ENCODE measurements around the gene CCDC142. TPM values are rescaled to one million over a fixed set of nuclear protein-coding genes. Genes with fewer than 3 reads are reported as not detected.

CCDC142 gene
- polyA plus RNA-seq, 1 donor from 2014 or later = 21.6 TPM

- no peak overlapping the region for H3K27ac ChIP-seq (ENCODE audit: low read length)
- no peak overlapping the region for H3K4me2 ChIP-seq (ENCODE audit: low read length)
- H3K27me3 ChIP-seq (ENCODE audit: insufficient read depth, low read depth, low read length) = no peaks in the 10 kb centered on the region
- H3F3A ChIP-seq (ENCODE audit: insufficient read depth, low read length, poor library complexity, severe bottlenecking) = no peaks in the 10 kb centered on the region
- H3K9me3 ChIP-seq (ENCODE audit: low read length) = no peaks in the 10 kb centered on the region
- no peaks in the 10 kb centered on the region for H3K9me2 ChIP-seq (ENCODE audit: insufficient read depth, low read length)
- H4K20me1 ChIP-seq (ENCODE audit: insufficient read depth) = no peaks in the 10 kb centered on the region
- no peak overlapping the region for H2AFZ ChIP-seq (ENCODE audit: low read depth, low read length)
- no peak for TF ChIP-seq REST (IDR thresholded peaks at IDR 0.05; ENCODE audit: borderline replicate concordance)
- H3K9ac ChIP-seq (ENCODE audit: low read length) = no peak overlapping the region
- peaks cover 14% of the 10 kb centered on the region for H3K79me2 ChIP-seq (replicated peaks; ENCODE audit: insufficient read depth, low read length)
- no peaks in the 10 kb centered on the region for H3K36me3 ChIP-seq (ENCODE audit: insufficient read depth, low read length)
- no peak overlapping the region for H3K4me3 ChIP-seq (ENCODE audit: low read length)
Measured at GRCh38 chr2:74527741-74528140, 44.9 kb upstream of the CCDC142 start.

DNA sequence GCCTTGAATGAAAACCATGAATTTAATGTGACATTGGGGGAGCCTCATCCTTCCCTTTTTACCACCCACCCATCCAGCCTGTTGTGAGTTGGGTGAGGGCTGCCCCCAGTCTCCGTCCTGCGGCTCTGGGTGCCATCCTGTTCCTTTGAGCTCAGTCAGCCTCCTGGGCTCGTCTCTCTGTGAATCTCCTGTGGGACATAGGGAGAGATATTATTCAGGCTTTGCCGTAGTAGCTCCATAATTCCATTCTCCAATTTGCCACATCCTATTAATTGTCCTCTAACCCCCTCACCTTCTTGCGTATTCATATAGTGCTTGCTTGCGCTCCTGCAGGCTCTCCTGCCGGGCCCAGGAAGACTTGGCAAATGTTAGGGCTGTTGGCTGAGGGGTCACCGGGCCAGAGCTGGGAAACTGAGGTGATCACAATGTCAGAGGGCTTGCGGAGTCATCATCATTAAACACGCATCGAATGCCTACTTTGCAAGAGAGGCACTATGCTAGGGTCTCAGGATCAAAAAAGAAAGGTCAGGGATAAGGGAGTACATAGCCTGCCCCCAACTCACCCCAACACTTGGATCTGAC is 43.9 kb upstream of the CCDC142 start:
- Histone ChIP-seq H4K20me1 (ENCODE audit: insufficient read depth) (no peaks in the 10 kb centered on the region), H3K4me3 (ENCODE audit: low read length) (no peak overlapping the region), H2AFZ (ENCODE audit: low read depth, low read length) (no peak overlapping the region), H3K4me2 (ENCODE audit: low read length) (no peak overlapping the region), H3K27ac (ENCODE audit: low read length) (no peak overlapping the region), H3K36me3 (ENCODE audit: insufficient read depth, low read length) (no peaks in the 10 kb centered on the region), H3K9ac (ENCODE audit: low read length) (no peak overlapping the region), H3K79me2 (replicated peaks; ENCODE audit: insufficient read depth, low read length) (peaks cover 14% of the 10 kb centered on the region), H3K9me3 (ENCODE audit: low read length) (no peaks in the 10 kb centered on the region), H3K27me3 (ENCODE audit: insufficient read depth, low read depth, low read length) (peaks cover 7% of the 10 kb centered on the region), H3F3A (ENCODE audit: insufficient read depth, low read length, poor library complexity, severe bottlenecking) (no peaks in the 10 kb centered on the region), H3K9me2 (ENCODE audit: insufficient read depth, low read length) (no peaks in the 10 kb centered on the region)
- TF ChIP-seq CTCF (IDR thresholded peaks at IDR 0.05; ENCODE audit: poor library complexity, severe bottlenecking) (no peak), SMC3 (conservative IDR thresholded peaks at IDR 0.05; ENCODE audit: poor library complexity) (no peak), EP300 (conservative IDR thresholded peaks at IDR 0.05; ENCODE audit: poor library complexity, severe bottlenecking) (no peak), POLR2AphosphoS5 (IDR thresholded peaks at IDR 0.05) (no peak), MXI1 (conservative IDR thresholded peaks at IDR 0.05; ENCODE audit: poor library complexity, severe bottlenecking) (no peak), REST (IDR thresholded peaks at IDR 0.05; ENCODE audit: borderline replicate concordance) (no peak), RAD21 (conservative IDR thresholded peaks at IDR 0.05) (no peak), EZH2 (IDR thresholded peaks at IDR 0.05; ENCODE audit: borderline replicate concordance, insufficient read depth, low read length, poor library complexity, severe bottlenecking) (no peak), TAF1 (IDR thresholded peaks at IDR 0.05; ENCODE audit: low read depth) (no peak)
